Pons (tissue), 1 donor: ENCODE results near the gene PBX3.

Experiments used
- DNase-seq: peaks from one replicate; pipeline ENCODE4 v3.0.0-alpha.2; 2016; ENCODE audit warnings: low spot score

Gene PBX3

DNA sequence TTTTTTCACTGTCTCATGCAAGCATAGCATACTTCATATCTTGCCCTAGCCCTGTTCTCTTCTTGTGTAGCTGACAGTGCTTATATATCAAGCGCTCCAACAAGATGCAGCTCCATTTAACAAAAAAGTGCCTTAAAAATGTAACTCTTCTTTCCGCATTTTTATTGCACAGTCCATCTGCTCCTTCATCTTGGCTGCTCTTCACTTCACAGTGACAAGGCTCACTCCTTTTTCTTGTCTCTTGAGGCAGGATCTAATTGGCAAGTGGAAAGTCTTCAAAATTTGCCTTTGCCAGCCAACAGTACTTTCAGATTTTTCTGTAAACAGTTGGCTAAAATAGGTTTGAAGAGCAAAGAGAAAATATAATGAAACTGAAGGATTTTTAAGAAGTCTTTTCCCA lies 161.8 kb downstream of the PBX3 start:
- no peak for DNase-seq

DNA sequence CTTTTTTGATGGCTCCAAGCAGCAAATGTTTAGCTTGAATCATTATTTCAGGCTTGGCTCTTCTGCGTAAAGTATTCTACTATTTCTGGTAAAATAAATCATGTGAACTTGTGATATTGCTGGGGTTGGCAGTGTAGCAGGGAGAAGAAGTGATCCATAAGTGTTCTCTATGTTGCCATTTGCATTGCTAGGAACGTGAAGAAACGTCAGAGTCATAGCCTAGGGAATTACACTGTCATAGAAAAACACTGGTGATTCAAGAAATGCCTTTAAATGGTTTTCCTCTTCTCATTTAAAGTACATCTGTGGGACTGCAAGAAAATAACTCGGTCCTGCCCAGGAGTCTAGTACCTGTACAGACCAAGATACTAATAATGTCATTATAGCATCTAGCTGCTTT lies 162.3 kb downstream of the PBX3 start:
- no peak for DNase-seq

DNA sequence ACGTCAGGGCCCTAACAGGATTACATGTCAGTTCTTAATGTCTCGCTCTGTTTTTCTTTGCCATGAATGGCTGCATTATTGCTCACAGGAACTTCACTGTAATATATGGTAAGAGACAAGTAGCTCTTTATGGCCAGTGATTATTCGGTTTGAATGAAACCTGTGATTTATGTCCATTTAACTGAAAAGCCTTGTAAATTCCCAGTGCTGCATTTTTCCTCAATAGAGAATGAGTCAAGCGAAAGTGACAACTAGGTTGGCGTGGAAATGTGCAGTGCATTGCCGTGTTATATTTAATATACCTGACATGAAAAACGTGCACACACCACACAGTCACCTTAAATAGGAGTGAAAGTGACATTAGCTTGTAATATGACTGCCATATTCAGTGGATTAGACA lies 163.1 kb downstream of the PBX3 start:
- no peak for DNase-seq

DNA sequence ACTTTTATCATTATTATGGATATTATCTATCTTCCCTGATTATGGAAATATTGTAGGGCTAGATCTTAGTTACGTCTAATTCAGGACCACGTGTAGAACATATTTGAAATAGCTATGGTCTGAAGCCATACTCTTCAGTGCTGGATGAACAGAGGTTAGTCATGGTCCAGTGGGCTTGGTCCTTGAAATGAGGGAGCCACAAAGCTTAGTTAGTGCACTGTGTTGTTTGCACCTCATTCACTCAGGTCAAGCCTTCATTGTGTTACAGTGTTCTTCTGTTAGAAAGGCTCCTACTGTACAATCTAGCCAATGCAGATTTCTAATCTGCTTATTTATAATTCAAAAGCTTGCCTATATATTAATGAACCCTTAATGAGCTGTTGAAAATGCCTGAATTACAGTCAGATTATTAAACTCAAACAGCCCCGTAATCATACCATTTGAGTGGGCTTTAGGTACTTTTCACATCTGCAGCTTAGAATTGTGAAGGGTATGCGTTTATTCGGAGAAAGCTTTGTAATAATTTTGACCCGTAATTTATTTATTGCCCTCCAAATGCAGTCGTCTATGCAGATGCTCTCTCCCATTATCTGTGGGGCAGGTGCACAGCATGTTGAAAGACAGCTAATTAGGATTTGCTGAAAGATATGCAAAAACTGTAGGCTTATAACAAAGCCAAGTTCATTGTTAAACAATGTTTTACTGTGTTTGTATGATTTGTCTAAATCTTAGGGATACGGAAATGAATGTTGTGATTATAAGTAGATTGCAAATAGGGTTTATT lies 164.9 kb downstream of the PBX3 start:
- no peak for DNase-seq

GRCh38 chr9:125912667-125913066 lies 165.5 kb downstream of the PBX3 start:
- DNase-seq = no peak

GRCh38 chr9:125913551-125913950 lies 166.4 kb downstream of the PBX3 start:
- no peak for DNase-seq

GRCh38 chr9:125914411-125914810 lies 167.2 kb downstream of the PBX3 start:
- no peak for DNase-seq

GRCh38 chr9:125915606-125916005 lies 168.4 kb downstream of the PBX3 start:
- no peak for DNase-seq

DNA sequence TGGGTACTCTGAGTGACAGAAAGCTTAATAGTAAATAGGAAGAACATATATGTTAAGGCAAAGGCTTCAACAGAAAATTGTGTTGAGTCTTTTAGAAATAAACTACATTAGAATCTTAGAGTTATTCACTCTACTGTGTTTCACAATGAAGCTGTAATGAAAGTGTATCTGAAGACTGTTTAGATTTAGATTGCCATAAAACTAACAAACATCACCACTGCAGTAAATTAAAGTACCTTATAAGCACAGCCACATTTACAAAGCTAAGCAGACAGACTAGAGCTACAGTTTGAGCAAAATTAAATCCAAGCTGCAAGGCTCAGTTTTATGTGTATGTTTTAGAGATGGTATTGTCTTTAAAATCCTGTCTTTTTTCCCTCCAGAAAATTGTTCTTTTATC lies 172.4 kb downstream of the PBX3 start:
- DNase-seq = no peak

GRCh38 chr9:125920402-125920801 lies 173.2 kb downstream of the PBX3 start:
- DNase-seq = no peak

- DNase-seq = no peak
Observed at GRCh38 chr9:125922854-125923253, 175.7 kb downstream of the PBX3 start.

DNA sequence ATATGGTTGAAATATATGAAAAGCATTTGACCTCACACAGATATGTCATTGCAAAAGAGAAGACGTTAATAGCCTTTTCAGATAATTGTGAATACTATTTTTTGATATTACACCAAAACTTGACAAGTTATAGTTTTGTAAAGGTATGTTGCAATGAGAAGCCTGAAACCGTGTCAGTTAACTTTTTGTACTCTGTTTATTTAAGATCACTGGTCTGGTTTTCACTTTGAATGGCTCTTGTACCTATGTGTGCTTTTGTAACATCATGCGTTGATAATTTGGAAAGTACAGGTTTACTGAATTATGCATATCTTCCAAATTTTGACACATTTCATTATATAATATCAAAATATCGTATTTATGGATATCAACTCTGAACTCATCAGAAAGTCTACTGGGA lies 177.2 kb downstream of the PBX3 start:
- DNase-seq = no peak

- no peak for DNase-seq
Observed at GRCh38 chr9:125926936-125927335, 179.8 kb downstream of the PBX3 start.

GRCh38 chr9:125929846-125930245 lies 182.7 kb downstream of the PBX3 start:
- DNase-seq = no peak

GRCh38 chr9:125931211-125931610 lies 184.0 kb downstream of the PBX3 start:
- no peak for DNase-seq

GRCh38 chr9:125932012-125932411 lies 184.8 kb downstream of the PBX3 start:
- peak; percentile 92 for DNase-seq

DNA sequence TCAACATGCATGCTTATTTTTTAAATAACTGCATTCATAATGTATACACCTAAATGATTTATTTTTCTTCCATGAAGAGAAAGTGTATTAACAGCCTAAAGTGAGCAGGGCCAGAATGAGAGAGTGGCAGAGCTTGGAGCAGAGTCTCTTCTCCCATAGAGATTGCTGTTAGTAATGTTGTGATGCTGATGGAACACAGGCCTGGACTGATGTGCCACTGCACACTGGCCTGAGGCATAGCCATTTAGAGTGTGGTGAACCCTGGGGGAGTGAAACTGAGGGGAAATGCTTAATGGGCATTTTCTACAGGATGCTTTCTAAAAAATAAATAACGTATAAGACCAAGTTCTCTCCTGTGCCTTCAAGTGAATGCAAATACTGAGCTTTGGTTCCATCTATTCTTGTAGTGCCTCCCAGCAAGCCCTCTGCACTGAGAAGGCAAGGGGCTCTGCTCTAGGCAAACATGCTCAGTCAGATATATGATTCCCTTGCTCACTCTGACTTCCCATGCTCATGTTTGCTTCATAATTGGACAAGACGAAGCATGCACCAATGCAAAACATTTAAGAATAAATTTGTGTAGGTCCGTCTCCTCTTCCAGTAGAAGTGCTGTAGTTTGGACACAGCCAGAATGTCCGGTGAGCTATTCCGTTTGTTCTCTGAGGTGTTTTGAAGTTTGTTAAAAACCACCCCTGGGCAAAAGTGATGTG lies 185.7 kb downstream of the PBX3 start:
- no peak for DNase-seq

- no peak for DNase-seq
Observed at GRCh38 chr9:125942125-125942524, 195.0 kb downstream of the PBX3 start.

GRCh38 chr9:125943831-125944230 lies 196.7 kb downstream of the PBX3 start:
- DNase-seq = no peak

- DNase-seq = no peak
Observed at GRCh38 chr9:125946397-125946796, 199.2 kb downstream of the PBX3 start.

DNA sequence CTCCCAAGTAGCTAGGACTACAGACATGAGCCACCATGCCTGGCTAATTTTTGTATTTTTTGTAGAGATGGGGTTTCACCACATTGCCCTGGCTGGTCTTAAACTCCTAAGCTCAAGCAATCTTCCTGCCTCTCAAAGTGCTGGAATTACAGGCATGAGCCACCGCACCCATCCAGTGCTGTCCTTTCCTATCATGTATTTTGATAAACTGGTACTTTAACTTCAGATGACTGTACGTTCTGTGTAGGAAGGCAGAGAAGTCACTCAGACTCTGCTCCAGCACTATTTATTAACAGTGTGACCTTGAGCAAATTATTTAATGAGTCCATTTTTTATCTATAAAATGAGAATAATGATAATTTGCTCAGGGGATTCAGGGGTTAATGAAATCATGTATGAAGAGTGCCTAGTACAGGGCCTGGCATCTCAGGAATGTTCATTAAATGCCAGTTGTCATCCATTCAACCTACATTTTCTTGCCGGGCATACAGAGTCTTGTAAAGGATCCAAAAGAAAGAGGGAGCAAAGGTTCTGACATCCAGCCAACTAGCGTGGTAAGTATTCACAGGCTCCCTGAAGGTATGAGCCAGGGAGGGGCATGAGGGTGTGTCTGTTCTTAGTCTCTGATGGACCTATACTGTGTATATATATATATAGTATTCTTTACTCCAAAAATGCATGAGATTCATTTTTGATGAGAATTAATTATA lies 201.9 kb downstream of the PBX3 start:
- no peak for DNase-seq

DNA sequence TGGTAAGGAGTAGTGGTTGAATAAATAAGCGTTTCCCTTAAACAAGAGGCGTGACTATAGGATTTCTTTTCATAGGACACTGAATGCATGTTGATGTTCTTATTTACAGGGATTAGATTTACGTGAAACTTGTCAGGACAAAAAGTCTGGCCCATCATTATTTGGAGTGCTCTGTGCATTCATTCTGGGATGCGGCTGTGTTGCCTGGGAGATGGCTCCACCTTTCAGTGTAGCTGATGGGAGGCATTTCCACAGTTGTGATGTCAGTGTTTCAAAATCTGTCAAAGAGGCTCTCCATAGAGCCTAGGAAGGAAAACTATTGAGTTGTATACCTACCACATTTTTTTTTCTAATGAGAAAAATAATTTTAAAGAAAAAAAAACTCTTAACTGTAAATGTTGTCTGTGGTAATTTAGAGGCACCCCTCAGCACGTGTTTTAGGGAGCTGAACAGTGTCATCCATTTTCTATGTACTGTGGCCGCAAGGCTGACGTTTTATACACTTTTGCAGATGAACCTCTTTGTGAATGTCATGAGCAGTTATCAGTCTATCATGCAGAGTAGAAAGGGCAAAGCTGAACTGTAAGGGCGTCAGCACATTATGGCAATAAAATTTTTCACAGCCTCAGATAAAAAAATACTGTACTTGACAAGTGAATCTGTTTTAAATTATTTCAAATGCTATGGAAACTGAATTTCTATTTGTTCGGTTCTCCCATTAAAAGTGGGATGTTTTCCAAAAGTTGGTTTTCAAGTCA lies 202.7 kb downstream of the PBX3 start:
- DNase-seq = no peak
